HG02610 (cell line): ENCODE results near the gene DOCK6.
A peak's percentile ranks its signal among the peaks of the same experiment; 100 is the strongest.

ENCODE experiments used
- ATAC-seq: cut with Tn5 transposase; IDR thresholded peaks from one replicate; pipeline ENCODE4 v1.9.1; 2021; ENCODE audit warnings: mild to moderate bottlenecking, moderate library complexity; ENCODE audit not compliant: unreplicated experiment

DOCK6 gene

DNA sequence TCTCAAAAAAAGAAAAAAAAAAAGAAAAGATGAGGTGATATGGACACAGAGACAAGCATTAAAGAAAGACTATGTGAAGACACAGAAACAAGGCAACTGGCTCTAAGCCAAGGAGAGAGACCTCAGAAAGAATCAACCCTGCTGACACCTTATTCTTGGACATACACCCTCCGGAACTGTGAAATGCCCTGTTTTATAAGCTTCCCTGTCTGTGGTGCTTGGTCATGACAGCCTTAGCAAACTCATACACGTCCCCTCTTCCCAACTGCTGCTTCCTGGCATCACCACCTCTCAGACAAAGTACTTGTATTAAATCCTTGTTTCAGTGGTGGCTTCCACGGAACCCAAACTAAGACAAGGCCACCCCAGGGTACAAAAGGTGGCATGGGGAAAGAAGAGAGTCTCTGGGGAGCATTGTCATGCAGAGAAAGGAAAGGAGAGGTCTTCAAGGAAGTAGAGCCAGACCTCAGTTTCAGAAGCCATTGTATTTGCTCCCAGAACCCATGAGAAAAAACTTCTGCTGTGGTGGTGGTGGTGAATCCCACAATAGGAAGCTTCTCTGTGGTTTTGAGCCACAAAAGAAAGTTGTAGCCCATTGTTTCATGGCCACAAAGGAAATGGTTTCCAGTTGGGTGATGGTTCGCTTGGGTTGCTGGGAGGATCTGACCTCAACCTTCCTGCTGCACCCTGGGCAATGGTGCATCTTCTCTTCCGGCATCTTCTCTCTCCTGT is 17.3 kb upstream of the DOCK6 start:
- ATAC-seq, result peak; percentile 53

DNA sequence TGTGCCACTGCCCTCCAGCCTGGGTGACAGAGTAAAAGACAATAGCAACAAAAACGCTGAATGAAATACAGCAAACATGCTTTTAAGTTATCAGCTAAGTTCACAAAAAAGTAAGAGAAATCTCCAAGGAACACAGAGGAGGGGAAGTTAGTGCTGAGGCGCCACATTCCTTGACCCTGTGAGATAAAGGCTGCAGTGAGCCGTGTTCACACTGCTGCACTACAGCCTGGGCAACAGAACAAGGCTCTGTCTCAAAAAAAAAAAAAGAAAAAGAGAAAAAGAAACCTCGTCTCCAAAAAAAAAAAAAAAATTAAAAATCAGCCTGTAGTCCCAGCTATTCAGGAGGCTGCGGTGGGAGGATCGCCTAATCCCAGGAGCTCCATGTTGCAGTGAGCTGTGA is 16.3 kb upstream of the DOCK6 start:
- ATAC-seq, result no peak

GRCh38 chr19:11274533-11275086 is 12.3 kb upstream of the DOCK6 start:
- ATAC-seq, result no peak

DNA sequence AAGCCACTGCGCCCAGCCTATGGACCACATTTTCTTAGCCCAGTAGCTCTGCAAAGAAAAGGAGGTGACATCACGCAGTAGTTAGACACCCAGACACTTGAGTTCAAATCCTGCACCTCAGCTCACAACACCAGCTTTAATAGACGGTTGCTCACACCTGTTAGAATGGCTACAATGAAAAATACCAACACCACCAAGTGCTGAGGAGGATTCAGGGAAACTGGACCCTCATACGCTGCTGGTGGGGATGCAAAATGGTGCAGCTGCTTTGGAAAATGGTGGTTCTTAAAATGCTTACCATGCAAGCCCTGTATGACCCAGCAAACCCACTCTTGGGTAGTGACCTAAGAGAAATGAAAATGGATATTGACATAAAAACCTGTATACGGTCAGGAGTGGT is 11.7 kb upstream of the DOCK6 start:
- no peak for ATAC-seq

DNA sequence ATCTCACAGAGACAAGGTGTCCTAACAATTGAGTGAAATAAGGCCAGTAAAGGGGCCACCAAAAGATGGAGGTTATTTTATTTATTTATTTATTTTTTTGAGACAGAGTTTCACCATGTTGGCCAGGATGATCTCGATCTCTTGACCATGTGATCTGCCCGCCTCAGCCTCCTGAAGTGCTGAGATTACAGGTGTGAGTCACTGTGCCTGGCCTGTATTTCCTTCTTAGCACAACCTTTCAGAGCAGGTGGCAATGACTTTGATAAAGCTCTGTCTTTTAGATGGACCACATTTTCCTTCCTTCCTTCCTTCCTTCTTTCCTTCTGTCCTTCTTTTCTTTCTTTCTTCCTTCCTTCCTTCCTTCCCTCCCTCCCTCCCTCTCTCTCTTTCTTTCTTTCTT is 11.0 kb upstream of the DOCK6 start:
- no peak for ATAC-seq

- ATAC-seq, result no peak
Measured at GRCh38 chr19:11269408-11269807, 7.1 kb upstream of the DOCK6 start.

GRCh38 chr19:11268783-11269267 is 6.5 kb upstream of the DOCK6 start:
- ATAC-seq, result no peak

GRCh38 chr19:11267316-11268085 is 5.2 kb upstream of the DOCK6 start:
- no peak for ATAC-seq

DNA sequence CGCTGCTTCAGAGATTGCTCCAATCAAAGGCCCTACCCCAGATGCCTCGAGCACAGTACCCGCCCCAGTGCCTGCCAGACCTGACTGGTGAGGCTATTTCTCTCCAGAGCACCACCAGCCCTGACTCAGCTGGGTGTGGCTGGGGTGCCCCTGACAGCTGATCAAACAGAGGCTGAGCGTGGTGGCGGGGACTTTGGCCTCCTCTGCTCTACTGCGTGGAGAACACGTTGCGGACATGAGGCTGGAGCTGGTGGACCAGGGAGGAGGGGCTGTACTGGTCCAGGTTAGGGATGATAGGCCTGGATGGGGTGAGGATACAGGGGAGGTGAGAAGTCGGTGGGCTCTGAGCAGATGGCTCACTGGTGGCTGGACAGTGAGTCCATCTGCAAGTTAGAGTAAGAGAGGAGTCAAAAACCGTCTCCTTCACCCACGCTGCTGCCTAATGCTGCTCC is 3.5 kb upstream of the DOCK6 start:
- ATAC-seq, result no peak

- ATAC-seq, result no peak
Measured at GRCh38 chr19:11265177-11265784, 3.0 kb upstream of the DOCK6 start.

DNA sequence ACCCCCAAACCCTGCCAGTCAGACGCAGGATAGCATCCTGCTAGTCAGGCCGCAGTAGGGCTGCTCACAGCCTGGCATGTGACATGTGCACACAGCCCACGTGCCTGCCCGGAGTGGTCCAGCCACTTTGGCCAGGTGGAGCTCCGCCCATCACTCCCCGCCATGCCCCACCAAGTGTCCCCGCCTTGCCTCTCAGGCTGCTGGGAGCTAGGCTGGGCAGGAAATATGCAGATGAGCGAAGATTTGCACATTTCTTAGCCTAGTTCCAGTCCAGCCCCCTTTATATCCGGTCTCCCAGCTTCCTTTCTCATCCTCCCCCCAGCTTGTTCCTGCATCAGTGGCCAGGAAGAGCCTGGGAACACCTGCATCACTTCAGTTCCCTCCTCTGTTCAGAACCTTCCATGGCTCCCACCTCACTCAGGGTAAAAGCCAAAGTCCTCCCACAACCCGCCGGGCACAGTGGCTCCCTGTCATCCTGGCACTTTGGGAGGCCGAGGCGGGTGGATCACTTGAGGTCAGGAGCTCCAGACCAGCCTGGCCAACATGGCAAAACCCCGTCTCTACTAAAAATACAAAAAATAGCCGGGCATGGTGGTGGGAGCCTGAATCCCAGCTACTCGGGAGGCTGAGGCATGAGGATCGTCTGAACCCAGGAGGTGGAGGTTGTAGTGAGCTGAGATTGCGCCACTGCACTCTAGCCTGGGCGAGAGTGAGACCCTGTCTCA is 2.3 kb upstream of the DOCK6 start:
- ATAC-seq, result no peak

GRCh38 chr19:11263726-11264125 is 1.4 kb upstream of the DOCK6 start:
- no peak for ATAC-seq

GRCh38 chr19:11261431-11261970 is 823 bp downstream of the DOCK6 start:
- ATAC-seq, result no peak

DNA sequence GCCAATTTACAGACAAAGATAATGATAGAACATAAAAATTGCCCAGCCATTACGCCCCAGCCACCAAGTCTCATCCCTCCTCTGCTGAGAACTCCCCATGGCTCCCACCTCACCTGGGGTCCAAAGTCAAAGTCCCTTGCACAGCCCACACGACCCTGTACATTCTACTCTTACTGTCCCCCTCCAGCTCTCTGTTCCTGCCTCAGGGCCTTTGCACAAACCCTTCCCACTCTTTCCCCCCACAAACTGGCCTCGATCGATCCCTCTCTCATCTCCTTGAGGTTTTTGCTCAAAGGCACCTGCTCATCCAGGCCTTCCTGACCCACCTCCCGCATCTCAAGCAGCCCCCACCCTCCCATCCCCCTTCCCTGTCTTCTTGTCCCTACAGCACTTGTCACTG is 1.3 kb downstream of the DOCK6 start:
- no peak for ATAC-seq

- ATAC-seq, result no peak
Measured at GRCh38 chr19:11257846-11258380, 4.4 kb downstream of the DOCK6 start.

DNA sequence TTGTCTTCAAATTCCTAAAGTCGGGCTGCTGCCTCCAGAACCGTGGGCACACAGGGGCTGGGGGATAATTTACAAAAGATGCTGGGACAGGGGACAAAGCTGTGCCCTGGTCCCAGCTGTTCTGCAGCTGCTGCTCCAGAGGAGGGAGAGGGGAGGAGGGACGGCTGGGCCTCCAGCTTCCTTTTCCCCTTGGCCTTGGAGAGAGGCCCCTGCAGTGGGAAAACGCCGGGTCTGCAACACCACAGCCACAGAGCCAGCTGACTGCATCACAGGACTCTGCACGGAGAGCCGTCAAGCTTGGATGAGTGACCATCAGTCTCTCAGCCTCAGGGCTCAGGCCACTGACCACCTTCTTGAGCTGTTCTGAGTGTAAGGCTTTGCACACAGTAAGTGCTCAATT is 6.1 kb downstream of the DOCK6 start:
- no peak for ATAC-seq

- no peak for ATAC-seq
Measured at GRCh38 chr19:11254666-11255065, 7.7 kb downstream of the DOCK6 start.

DNA sequence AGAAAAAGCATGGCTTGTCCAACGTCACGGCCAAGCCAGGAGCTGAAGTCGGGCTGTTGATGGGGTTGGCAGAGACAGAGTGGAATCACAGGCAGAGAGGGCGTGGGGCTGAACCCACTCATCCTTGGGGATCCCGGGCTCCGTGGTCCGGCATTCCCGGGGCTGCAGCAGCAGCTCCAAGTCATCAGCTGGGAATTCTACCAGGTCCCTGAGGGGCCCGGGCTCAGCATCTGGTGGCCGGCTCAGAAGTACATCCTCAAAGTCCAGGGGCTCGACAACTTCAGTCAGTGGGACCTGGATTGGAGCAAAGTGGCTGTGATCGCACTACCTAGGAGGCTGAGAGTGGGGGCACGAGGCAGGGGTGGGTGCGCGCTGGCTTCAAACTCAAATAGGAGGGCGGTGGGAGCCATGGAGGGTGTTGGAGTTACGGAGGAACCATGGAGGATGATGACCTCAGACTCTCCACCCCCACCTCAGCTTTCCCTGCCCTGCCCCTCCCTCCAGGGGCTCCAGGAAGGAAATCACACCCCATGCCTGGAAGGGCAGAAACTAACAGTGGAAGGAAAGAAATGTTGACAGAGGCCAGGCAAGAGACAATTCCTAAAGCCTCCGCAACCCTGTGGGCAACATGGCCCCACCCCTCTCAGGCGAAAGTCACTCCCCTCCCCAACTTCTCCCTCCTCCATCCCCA is 9.5 kb downstream of the DOCK6 start:
- ATAC-seq, result no peak

DNA sequence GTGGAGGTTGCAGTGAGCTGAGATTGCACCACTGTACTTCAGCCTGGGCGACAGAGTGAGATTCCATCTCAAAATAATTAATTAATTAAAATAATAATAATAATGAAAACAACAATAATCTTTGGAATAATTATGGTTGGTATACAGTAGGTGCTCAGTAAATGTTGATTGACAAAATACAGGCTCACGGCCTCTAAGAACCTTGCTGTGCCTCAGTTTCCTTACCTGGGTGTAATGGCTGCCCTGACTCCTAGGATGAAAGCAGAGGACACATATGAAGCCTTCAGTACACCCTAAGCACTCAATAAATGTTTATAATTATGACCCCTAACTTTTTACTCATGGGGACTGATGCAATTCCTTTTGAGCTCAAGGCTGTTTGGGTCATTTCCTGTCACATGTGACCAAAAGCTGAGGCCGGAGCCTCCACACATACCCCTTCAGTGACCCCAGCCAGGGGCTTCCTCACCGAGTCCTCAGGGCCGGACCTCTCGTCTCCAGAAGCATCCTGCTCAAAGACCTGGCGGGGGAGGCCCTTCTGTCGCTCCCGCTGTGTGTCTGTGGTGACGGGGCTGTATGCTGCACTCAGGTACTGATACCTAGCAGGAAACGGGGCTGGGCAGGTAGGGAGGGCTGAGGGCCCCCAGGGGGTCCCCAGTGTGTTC is 10.5 kb downstream of the DOCK6 start:
- ATAC-seq, result no peak
